ENCODE measurements around the gene KCNK17.

Gene KCNK17

DNA sequence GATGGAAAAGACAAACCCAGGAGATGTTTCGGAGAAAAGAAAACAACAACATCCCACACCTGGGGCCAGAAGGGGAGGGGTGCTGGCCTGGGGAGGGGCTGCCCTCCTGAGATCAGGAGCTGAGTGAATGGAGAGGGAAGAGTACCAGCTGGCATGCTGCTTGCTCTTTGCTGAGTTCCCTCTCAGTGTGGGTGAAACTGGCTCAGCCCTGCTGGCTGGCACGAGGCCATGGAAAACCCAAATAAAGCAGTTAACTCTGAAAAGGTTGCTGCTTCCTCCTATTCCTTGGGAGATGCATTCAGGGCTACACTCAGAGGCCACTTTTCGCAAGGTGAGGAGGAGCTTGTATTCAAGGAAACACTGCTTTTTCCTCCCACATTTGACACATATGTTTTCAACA is 16.3 kb upstream of the KCNK17 start:
- Histone ChIP-seq H3K79me2 (ENCODE audit: insufficient read depth, low read length) (no peaks in the 10 kb centered on the region), H3K27ac (ENCODE audit: low read depth, low read length) (no peak overlapping the region), H3F3A (ENCODE audit: insufficient read depth) (no peaks in the 10 kb centered on the region), H2AFZ (ENCODE audit: low read depth, low read length, severe bottlenecking) (no peak overlapping the region), H3K9ac (ENCODE audit: low read length) (no peak overlapping the region), H3K27me3 (ENCODE audit: low read length) (0 out of 2 replicates have a peak, but pooled peaks cover 2% of the 10 kb centered on the region), H3K4me3 (ENCODE audit: insufficient read depth, low read length, poor library complexity, severe bottlenecking) (no peak overlapping the region), H4K20me1 (ENCODE audit: low read depth, low read length) (no peaks in the 10 kb centered on the region), H3K4me2 (ENCODE audit: low read depth, low read length, poor library complexity, severe bottlenecking) (no peak overlapping the region), H3K9me2 (replicated peaks; ENCODE audit: insufficient read depth, low read length) (no peaks in the 10 kb centered on the region), H3K9me3 (ENCODE audit: insufficient read depth, low read length) (no peaks in the 10 kb centered on the region), H3K36me3 (ENCODE audit: low read length) (no peaks in the 10 kb centered on the region)
- TF ChIP-seq EZH2phosphoT487 (conservative IDR thresholded peaks at IDR 0.05; ENCODE audit: low read length): no peak
- TF ChIP-seq, protein P1, sequence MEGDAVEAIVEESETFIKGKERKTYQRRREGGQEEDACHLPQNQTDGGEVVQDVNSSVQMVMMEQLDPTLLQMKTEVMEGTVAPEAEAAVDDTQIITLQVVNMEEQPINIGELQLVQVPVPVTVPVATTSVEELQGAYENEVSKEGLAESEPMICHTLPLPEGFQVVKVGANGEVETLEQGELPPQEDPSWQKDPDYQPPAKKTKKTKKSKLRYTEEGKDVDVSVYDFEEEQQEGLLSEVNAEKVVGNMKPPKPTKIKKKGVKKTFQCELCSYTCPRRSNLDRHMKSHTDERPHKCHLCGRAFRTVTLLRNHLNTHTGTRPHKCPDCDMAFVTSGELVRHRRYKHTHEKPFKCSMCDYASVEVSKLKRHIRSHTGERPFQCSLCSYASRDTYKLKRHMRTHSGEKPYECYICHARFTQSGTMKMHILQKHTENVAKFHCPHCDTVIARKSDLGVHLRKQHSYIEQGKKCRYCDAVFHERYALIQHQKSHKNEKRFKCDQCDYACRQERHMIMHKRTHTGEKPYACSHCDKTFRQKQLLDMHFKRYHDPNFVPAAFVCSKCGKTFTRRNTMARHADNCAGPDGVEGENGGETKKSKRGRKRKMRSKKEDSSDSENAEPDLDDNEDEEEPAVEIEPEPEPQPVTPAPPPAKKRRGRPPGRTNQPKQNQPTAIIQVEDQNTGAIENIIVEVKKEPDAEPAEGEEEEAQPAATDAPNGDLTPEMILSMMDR (IDR thresholded peaks at IDR 0.05; ENCODE audit: insufficient read depth, low read length, poor library complexity, severe bottlenecking): no peak

DNA sequence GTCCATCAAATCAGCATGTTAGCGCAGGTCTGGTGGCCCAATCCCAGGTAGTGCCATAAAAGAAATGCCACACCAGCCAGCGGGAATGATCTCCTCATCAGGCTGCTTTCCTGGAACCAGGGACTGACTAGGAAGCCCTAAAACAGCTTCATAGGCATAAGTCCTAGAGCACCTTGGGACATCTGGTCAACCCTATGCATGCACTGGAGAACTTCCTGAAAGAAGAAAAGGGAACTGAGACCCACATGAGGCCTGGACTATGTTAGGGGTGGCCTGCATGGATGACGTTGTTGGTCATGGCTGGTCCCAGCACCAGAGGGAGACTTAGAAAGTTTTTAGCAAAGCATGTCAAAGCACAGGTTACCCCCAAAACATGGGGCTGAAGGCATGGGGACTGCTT is 15.8 kb upstream of the KCNK17 start:
- Histone ChIP-seq H3K9me3 (ENCODE audit: insufficient read depth, low read length) (no peaks in the 10 kb centered on the region), H3K79me2 (ENCODE audit: insufficient read depth, low read length) (no peaks in the 10 kb centered on the region), H3K9ac (ENCODE audit: low read length) (no peak overlapping the region), H2AFZ (ENCODE audit: low read depth, low read length, severe bottlenecking) (no peak overlapping the region), H3K4me3 (ENCODE audit: insufficient read depth, low read length, poor library complexity, severe bottlenecking) (no peak overlapping the region), H3K27ac (ENCODE audit: low read depth, low read length) (no peak overlapping the region), H4K20me1 (ENCODE audit: low read depth, low read length) (no peaks in the 10 kb centered on the region), H3F3A (ENCODE audit: insufficient read depth) (no peaks in the 10 kb centered on the region), H3K9me2 (replicated peaks; ENCODE audit: insufficient read depth, low read length) (no peaks in the 10 kb centered on the region), H3K27me3 (ENCODE audit: low read length) (0 out of 2 replicates have a peak, but pooled peaks cover 2% of the 10 kb centered on the region), H3K36me3 (ENCODE audit: low read length) (no peaks in the 10 kb centered on the region), H3K4me2 (ENCODE audit: low read depth, low read length, poor library complexity, severe bottlenecking) (no peak overlapping the region)
- TF ChIP-seq, protein P1 (IDR thresholded peaks at IDR 0.05; ENCODE audit: insufficient read depth, low read length, poor library complexity, severe bottlenecking): no peak
- TF ChIP-seq EZH2phosphoT487 (conservative IDR thresholded peaks at IDR 0.05; ENCODE audit: low read length): no peak

DNA sequence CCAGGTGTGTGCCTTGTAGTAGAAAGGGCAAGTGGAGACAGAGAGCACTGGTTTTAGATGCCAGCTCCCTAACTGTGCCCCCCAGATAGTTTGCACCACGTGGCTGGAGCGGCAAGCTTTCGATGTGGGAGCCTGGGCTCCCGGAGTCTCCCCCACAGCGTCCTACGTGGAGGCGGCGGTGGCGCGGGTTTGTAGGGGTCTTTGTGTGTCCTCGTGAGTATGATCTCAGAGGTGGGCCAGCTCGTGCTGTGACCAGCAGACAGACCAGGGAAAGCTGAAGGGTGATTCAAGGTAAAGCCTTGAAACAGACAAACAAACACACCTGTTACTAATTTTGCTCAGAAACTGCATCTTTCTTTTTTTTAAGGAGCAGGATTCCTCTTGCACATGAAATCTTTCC is 13.8 kb upstream of the KCNK17 start:
- Histone ChIP-seq H3K4me2 (ENCODE audit: low read depth, low read length, poor library complexity, severe bottlenecking) (no peak overlapping the region), H2AFZ (ENCODE audit: low read depth, low read length, severe bottlenecking) (no peak overlapping the region), H3K9me3 (ENCODE audit: insufficient read depth, low read length) (no peaks in the 10 kb centered on the region), H3K36me3 (ENCODE audit: low read length) (no peaks in the 10 kb centered on the region), H3K27me3 (ENCODE audit: low read length) (0 out of 2 replicates have a peak, but pooled peaks cover 2% of the 10 kb centered on the region), H3K79me2 (ENCODE audit: insufficient read depth, low read length) (no peaks in the 10 kb centered on the region), H3K9ac (ENCODE audit: low read length) (no peak overlapping the region), H3K27ac (ENCODE audit: low read depth, low read length) (no peak overlapping the region), H4K20me1 (ENCODE audit: low read depth, low read length) (no peaks in the 10 kb centered on the region), H3F3A (ENCODE audit: insufficient read depth) (no peaks in the 10 kb centered on the region), H3K4me3 (ENCODE audit: insufficient read depth, low read length, poor library complexity, severe bottlenecking) (no peak overlapping the region), H3K9me2 (replicated peaks; ENCODE audit: insufficient read depth, low read length) (no peaks in the 10 kb centered on the region)
- TF ChIP-seq, protein P1 (IDR thresholded peaks at IDR 0.05; ENCODE audit: insufficient read depth, low read length, poor library complexity, severe bottlenecking): no peak
- no peak for TF ChIP-seq EZH2phosphoT487 (conservative IDR thresholded peaks at IDR 0.05; ENCODE audit: low read length)
